ENCODE measurements around the gene KRT82.

Gene KRT82

GRCh38 chr12:52379536-52379935 lies 26.6 kb downstream of the KRT82 start:
- no peak for DNase-seq

- DNase-seq: no peak
These were observed 28.0 kb downstream of the KRT82 start for GRCh38 chr12:52378091-52378490.

GRCh38 chr12:52377266-52377665 lies 28.9 kb downstream of the KRT82 start:
- no peak for DNase-seq

GRCh38 chr12:52372216-52373154 lies 33.6 kb downstream of the KRT82 start:
- DNase-seq: peak; percentile 60

- no peak for DNase-seq
These were observed 34.4 kb downstream of the KRT82 start for GRCh38 chr12:52371716-52372115.

GRCh38 chr12:52370926-52371608 lies 35.1 kb downstream of the KRT82 start:
- no peak for DNase-seq

- no peak for DNase-seq
These were observed 36.3 kb downstream of the KRT82 start for GRCh38 chr12:52369809-52370208.

GRCh38 chr12:52369211-52369610 lies 36.9 kb downstream of the KRT82 start:
- no peak for DNase-seq

- no peak for DNase-seq
These were observed 37.6 kb downstream of the KRT82 start for GRCh38 chr12:52368508-52368907.

GRCh38 chr12:52367876-52368275 lies 38.3 kb downstream of the KRT82 start:
- DNase-seq: no peak

- DNase-seq: no peak
These were observed 39.2 kb downstream of the KRT82 start, which contains the start of gene KRT85 for GRCh38 chr12:52366738-52367485. TSS of gene KRT85 (minus strand) at chr12:52367481. CDS start at chr12:52367405, 76 bp downstream.

GRCh38 chr12:52364901-52365489 lies 41.1 kb downstream of the KRT82 start:
- no peak for DNase-seq

GRCh38 chr12:52364061-52364460 lies 42.1 kb downstream of the KRT82 start:
- DNase-seq: no peak

GRCh38 chr12:52363111-52363679 lies 42.9 kb downstream of the KRT82 start:
- no peak for DNase-seq

- DNase-seq: no peak
These were observed 43.9 kb downstream of the KRT82 start for GRCh38 chr12:52362118-52362726.

- no peak for DNase-seq
These were observed 44.6 kb downstream of the KRT82 start for GRCh38 chr12:52361553-52361952.

GRCh38 chr12:52360663-52361271 lies 45.4 kb downstream of the KRT82 start:
- no peak for DNase-seq

GRCh38 chr12:52360106-52360662 lies 46.0 kb downstream of the KRT82 start:
- DNase-seq: no peak

GRCh38 chr12:52359621-52360061 lies 46.5 kb downstream of the KRT82 start:
- no peak for DNase-seq

- no peak for DNase-seq
These were observed 47.4 kb downstream of the KRT82 start for GRCh38 chr12:52358575-52359350.

Measured in NCI-H1092 treated with DMSO at 0.1 percent for 48 hours (cell line).